Measurements from ENCODE around the gene RAB24.

DNA sequence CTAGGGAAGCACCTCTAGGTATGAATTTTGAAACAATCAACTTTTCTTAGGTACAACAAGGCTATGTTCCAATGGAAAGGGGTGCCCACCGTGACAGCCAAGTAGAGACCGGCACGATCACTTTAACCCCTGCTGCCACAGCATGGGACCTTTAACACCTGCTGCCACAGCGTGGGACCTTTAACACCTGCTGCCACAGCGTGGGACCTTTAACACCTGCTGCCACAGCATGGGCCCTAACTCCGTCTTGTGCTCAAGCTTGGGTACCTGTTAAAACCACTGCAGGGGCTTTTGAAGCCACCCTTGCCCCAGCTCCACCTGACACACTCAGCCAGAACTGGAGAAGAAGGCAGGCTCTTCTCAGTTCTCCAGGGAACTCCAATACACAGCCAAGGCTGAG lies 26.4 kb upstream of the RAB24 start:
- TF ChIP-seq CTCF (IDR thresholded peaks at IDR 0.05 in 4 of 5, conservative IDR thresholded peaks at IDR 0.05 in 1 of 5) (no peak), POLR2A (IDR thresholded peaks at IDR 0.05) (no peak)

Measured in gastrocnemius medialis (tissue), 4 donors.